Measurements from ENCODE around the gene KASH5.

The KASH5 gene

GRCh38 chr19:49398001-49398615 lies 10.1 kb downstream of the KASH5 start:
- no peak for DNase-seq

- DNase-seq = no peak
Measured at GRCh38 chr19:49398931-49399330, 10.9 kb downstream of the KASH5 start.

- DNase-seq = no peak
Measured at GRCh38 chr19:49400029-49400428, 12.0 kb downstream of the KASH5 start.

GRCh38 chr19:49403404-49404187 lies 15.5 kb downstream of the KASH5 start:
- no peak for DNase-seq

GRCh38 chr19:49407079-49407478 lies 19.0 kb downstream of the KASH5 start:
- no peak for DNase-seq

- no peak for DNase-seq
Measured at GRCh38 chr19:49407482-49408015, 19.5 kb downstream of the KASH5 start.

GRCh38 chr19:49408816-49409440 lies 20.9 kb downstream of the KASH5 start:
- peak; percentile 56 for DNase-seq

GRCh38 chr19:49409441-49410029 lies 21.5 kb downstream of the KASH5 start:
- peak; percentile 69 for DNase-seq

- no peak for DNase-seq
Measured at GRCh38 chr19:49411681-49412326, 23.8 kb downstream of the KASH5 start.

- DNase-seq = no peak
Measured at GRCh38 chr19:49413348-49413747, 25.3 kb downstream of the KASH5 start.

- DNase-seq = no peak
Measured at GRCh38 chr19:49414256-49414655, 26.2 kb downstream of the KASH5 start.

- peak; percentile 91 for DNase-seq
Measured at GRCh38 chr19:49415102-49415809, 27.2 kb downstream of the KASH5 start.

GRCh38 chr19:49415810-49416200 lies 27.8 kb downstream of the KASH5 start:
- DNase-seq = peak; percentile 20

- no peak for DNase-seq
Measured at GRCh38 chr19:49417088-49417487, 29.0 kb downstream of the KASH5 start.

GRCh38 chr19:49418511-49418910 lies 30.5 kb downstream of the KASH5 start:
- DNase-seq = no peak

GRCh38 chr19:49419173-49419572 lies 31.1 kb downstream of the KASH5 start:
- no peak for DNase-seq

- no peak for DNase-seq
Measured at GRCh38 chr19:49420227-49420626, 32.2 kb downstream of the KASH5 start.

GRCh38 chr19:49421039-49421877 lies 33.2 kb downstream of the KASH5 start:
- no peak for DNase-seq

- DNase-seq = no peak
Measured at GRCh38 chr19:49421878-49422202, 33.8 kb downstream of the KASH5 start.

- DNase-seq = no peak
Measured at GRCh38 chr19:49422407-49423070, 34.5 kb downstream of the KASH5 start.

All from GF-D8 (cell line).